ENCODE measurements around the gene PIGW.

DNA sequence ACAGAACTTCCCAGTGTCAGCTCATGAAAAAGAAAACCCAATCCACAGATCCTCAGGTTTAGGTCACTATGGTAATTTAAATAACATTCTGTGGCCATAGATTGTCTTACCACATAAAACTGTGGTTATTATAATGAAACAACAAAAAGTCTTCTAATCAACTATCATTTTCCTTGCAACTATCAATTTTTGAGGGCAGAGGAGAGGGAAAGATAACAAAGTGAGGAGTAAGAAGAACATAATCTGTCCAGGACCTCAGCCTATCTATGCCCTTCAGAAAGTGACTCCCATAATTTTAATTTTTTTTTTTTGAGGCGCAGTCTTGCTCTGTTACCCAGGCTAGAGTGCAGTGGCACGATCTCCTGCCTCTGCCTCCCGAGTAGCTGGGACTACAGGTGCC is 5.9 kb downstream of the PIGW start:
- TF ChIP-seq, protein P1, sequence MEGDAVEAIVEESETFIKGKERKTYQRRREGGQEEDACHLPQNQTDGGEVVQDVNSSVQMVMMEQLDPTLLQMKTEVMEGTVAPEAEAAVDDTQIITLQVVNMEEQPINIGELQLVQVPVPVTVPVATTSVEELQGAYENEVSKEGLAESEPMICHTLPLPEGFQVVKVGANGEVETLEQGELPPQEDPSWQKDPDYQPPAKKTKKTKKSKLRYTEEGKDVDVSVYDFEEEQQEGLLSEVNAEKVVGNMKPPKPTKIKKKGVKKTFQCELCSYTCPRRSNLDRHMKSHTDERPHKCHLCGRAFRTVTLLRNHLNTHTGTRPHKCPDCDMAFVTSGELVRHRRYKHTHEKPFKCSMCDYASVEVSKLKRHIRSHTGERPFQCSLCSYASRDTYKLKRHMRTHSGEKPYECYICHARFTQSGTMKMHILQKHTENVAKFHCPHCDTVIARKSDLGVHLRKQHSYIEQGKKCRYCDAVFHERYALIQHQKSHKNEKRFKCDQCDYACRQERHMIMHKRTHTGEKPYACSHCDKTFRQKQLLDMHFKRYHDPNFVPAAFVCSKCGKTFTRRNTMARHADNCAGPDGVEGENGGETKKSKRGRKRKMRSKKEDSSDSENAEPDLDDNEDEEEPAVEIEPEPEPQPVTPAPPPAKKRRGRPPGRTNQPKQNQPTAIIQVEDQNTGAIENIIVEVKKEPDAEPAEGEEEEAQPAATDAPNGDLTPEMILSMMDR (IDR thresholded peaks at IDR 0.05) = no peak
- TF ChIP-seq ZFX (IDR thresholded peaks at IDR 0.05; ENCODE audit: borderline replicate concordance) = no peak

Measured in 22Rv1 (cell line).